Epithelial cell of proximal tubule (primary cell): ENCODE results near the gene ZNF507. TPM values are rescaled to one million over a fixed set of nuclear protein-coding genes. Genes with fewer than 3 reads are reported as not detected.
"Not testable (repeated sequence)": the region's sequence is repeated elsewhere in the genome, so short reads cannot be mapped to it uniquely, and the experiment has no call there.

Experiments
- DNase-seq: peaks from one replicate; pipeline ENCODE4 v3.0.0-alpha.2; 2011; ENCODE audit warnings: low read depth
- H3K4me3 ChIP-seq: 2 replicates; pipeline ENCODE4 v1.5.1; 2011; ENCODE audit warnings: low read depth, mild to moderate bottlenecking, low read length
- total RNA-seq: library from RNA; depleted of rRNA; stranded (reverse); fragments of >200 nt; gene quantifications from 2 replicates; pipeline ENCODE4 v1.2.3, GENCODE V29; 2015
- TF ChIP-seq, protein P1 (sequence below): conservative IDR thresholded peaks from 2 replicates; pipeline ENCODE4 v1.5.1; 2012; ENCODE audit warnings: low read depth, mild to moderate bottlenecking, low read length

ZNF507 gene
- total RNA-seq, 1 donor from 2014 or later: 7.6 TPM

DNA sequence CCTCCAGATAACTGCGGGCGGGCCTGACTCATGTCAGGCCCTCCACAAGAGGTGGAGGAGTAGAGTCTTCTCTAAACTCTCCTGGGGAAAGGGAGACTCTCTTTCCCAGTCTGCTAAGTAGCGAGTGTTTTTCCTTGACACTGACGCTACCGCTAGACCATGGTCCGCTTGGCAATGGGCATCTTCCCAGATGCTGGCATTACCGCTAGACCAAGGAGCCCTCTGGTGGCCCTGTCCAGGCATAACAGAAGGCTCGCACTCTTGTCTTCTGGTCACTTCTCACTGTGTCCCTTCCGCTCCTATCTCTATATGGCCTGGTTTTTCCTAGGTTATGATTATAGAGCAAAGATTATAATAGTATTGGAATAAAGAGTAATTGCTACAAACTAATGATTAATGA lies 31.7 kb downstream of the ZNF507 start:
- DNase-seq: not testable (repeated sequence)
- TF ChIP-seq, protein P1, sequence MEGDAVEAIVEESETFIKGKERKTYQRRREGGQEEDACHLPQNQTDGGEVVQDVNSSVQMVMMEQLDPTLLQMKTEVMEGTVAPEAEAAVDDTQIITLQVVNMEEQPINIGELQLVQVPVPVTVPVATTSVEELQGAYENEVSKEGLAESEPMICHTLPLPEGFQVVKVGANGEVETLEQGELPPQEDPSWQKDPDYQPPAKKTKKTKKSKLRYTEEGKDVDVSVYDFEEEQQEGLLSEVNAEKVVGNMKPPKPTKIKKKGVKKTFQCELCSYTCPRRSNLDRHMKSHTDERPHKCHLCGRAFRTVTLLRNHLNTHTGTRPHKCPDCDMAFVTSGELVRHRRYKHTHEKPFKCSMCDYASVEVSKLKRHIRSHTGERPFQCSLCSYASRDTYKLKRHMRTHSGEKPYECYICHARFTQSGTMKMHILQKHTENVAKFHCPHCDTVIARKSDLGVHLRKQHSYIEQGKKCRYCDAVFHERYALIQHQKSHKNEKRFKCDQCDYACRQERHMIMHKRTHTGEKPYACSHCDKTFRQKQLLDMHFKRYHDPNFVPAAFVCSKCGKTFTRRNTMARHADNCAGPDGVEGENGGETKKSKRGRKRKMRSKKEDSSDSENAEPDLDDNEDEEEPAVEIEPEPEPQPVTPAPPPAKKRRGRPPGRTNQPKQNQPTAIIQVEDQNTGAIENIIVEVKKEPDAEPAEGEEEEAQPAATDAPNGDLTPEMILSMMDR: peak; percentile 55

DNA sequence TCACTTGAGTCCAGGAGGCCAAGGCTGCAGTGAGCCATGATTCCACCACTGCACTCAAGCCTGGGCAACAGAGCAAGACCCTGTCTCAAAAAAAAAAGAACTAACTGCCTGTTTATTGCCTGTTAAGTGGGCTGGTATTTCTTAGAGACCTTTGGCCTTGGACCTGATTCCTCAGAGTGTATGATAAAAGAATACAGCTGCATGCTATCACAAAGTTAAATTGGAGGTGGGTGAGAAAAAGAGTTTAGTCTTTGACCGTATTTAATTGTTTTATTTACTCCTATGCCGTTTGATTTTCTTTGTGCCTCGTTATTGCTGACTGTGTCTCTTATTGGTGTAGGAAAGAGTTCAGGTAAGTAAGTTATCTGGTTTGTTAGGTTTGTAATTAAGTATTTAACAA lies 34.9 kb downstream of the ZNF507 start:
- TF ChIP-seq, protein P1: no peak
- DNase-seq: no peak
- no peak overlapping the region for H3K4me3 ChIP-seq

More for the DNA sequence above, 31.7 kb downstream of the ZNF507 start:
- H3K4me3 ChIP-seq: not testable (repeated sequence)

- TF ChIP-seq, protein P1: no peak
- H3K4me3 ChIP-seq: no peak overlapping the region
- DNase-seq: no peak
Measured at GRCh38 chr19:32387701-32388392, 42.4 kb downstream of the ZNF507 start.

- DNase-seq: no peak
- TF ChIP-seq, protein P1: no peak
Measured at GRCh38 chr19:32388393-32388855, 43.0 kb downstream of the ZNF507 start.

GRCh38 chr19:32392901-32393300 lies 47.5 kb downstream of the ZNF507 start:
- no peak overlapping the region for H3K4me3 ChIP-seq
- no peak for DNase-seq
- TF ChIP-seq, protein P1: no peak

More at GRCh38 chr19:32388393-32388855, 43.0 kb downstream of the ZNF507 start:
- no peak overlapping the region for H3K4me3 ChIP-seq

DNA sequence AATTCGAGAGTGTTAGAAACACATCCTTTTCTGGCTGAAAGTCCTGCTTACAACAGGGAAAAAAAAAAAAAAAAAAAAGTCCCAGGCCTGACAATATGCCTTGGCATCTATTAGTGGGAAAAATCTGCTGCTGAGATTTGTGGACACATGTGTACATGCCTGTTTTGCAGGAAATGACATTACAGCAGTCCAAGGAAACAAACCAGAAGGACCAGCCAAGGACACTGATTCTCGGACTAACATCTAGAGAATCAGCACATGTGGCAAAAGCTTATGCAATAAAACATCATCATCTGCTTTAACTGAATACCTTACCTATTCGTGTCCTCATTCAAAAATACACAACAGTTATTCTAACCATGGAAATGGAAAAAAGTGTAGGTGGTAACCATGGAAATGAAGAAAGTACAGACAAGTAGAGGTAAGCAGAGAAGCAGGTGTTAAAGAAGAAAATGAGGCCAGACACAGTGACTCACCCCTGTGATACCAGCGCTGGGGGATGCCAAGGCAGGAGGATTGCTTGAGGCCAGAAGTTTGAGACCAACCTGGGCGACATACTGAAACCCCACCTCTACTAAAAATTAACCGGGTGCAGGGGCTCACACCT lies 50.7 kb downstream of the ZNF507 start:
- H3K4me3 ChIP-seq: no peak overlapping the region
- TF ChIP-seq, protein P1: no peak
- no peak for DNase-seq
